Body of pancreas (tissue), 4 donors: Measurements from ENCODE around the gene ZRSR2. TPM values are rescaled to one million over a fixed set of nuclear protein-coding genes. Genes with fewer than 3 reads are reported as not detected.
A peak's percentile ranks its signal among the peaks of the same experiment; 100 is the strongest.

ENCODE experiments used
- ATAC-seq: fragments of 150-250 bp; one replicate; pipeline ENCODE4 v1.9.1; 2016
- DNase-seq, 4 donors: peaks; one replicate each; pipeline ENCODE4 v3.0.0-alpha.2; 2019
- H3K27ac ChIP-seq, 4 donors: fragments of 200-600 bp; sonication (generic); 1 replicate in 3 of 4; 2 replicates in 1 of 4; pipeline versions ENCODE4 v1.5.1 to v1.6.1; 2016 to 2019; ENCODE audit warnings: mild to moderate bottlenecking in 1 of 4, mixed read lengths in 1 of 4, moderate library complexity in 1 of 4
- H3K27me3 ChIP-seq, 2 donors: fragments of 200-600 bp; sonication (generic); one replicate each; pipeline ENCODE4 v1.6.0; 2016; ENCODE audit warnings: mild to moderate bottlenecking in 1 of 2
- H3K36me3 ChIP-seq, 2 donors: fragments of 200-600 bp; sonication (generic); replicated peaks in 1 of 2; 2 replicates each; pipeline ENCODE4 v1.5.1; 2016; ENCODE audit warnings: low read depth in 2 of 2; ENCODE audit not compliant: insufficient read depth in 1 of 2
- H3K4me1 ChIP-seq: fragments of 200-600 bp; sonication (generic); one replicate; pipeline ENCODE4 v1.6.0; 2016
- H3K4me3 ChIP-seq, 2 donors: fragments of 200-600 bp; sonication (generic); 1 replicate in 1 of 2; 2 replicates in 1 of 2; pipeline ENCODE4 v1.5.1; 2016 to 2019
- H3K9me3 ChIP-seq, 3 donors: fragments of 200-600 bp; sonication (generic); 1 replicate in 2 of 3; 2 replicates in 1 of 3; pipeline ENCODE4 v1.5.1; 2016
- CTCF ChIP-seq, 7 experiments: fragments of 450-650 bp in 4 of 7; fragments of 200-600 bp in 3 of 7; sonication (generic) in 3 of 7; IDR thresholded peaks; one replicate each; pipeline ENCODE4 v1.5.1; 2016 to 2019; ENCODE audit warnings: antibody characterized with exemption in 7 of 7
- POLR2A ChIP-seq, 3 donors: fragments of 450-650 bp; IDR thresholded peaks; one replicate each; pipeline ENCODE4 v1.6.1; 2016; ENCODE audit warnings: antibody characterized with exemption in 3 of 3, mild to moderate bottlenecking in 2 of 3
- WGBS, 2 donors: methylation state at CpG; one replicate each; pipeline ENCODE4 v1.1.5; 2017; 5-methylcytosine and 5-hydroxymethylcytosine counted together
- intact Hi-C: fragments of 100-400 bp; cut with DNase I; formaldehyde crosslinking; loops from one replicate; pipeline ENCODE4 v1.15.1; 2023
- total RNA-seq, 2 donors: library from RNA; depleted of rRNA; stranded (reverse); fragments of >200 nt; gene quantifications; one replicate each; pipeline ENCODE4 v1.1.0, GENCODE V29; 2016

ZRSR2 gene
- total RNA-seq, 2 donors from 2014 or later = 5.7 to 9.2 TPM

- Histone ChIP-seq H3K4me1 (no peaks in the 10 kb centered on the region), H3K27me3 (no peaks in the 10 kb centered on the region), H3K4me3 (no peak overlapping the region), H3K9me3 (no peaks in the 10 kb centered on the region), H3K36me3 (no peaks in the 10 kb centered on the region), H3K27ac (no peak overlapping the region)
- ATAC-seq (no peak), DNase-seq (no peak)
- TF ChIP-seq CTCF (IDR thresholded peaks at IDR 0.05) (no peak), POLR2A (IDR thresholded peaks at IDR 0.05) (no peak)
- intact Hi-C loops = no loop called here
Measured at GRCh38 chrX:15843960-15844359, 53.7 kb downstream of the ZRSR2 start.

GRCh38 chrX:15848576-15848975 is 58.3 kb downstream of the ZRSR2 start:
- H3K27ac ChIP-seq = peak overlapping the region in 1 of 4 donors; percentile 28
- intact Hi-C loops = no loop called here
- 44 to 53% methylated on average over 1 of the region's 1 CpG for WGBS, 2 donors
- H3K4me1 ChIP-seq = no peaks in the 10 kb centered on the region
- ATAC-seq (no peak), DNase-seq (no peak)
- TF ChIP-seq POLR2A (IDR thresholded peaks at IDR 0.05) = no peak
- no peak for TF ChIP-seq CTCF (IDR thresholded peaks at IDR 0.05)
- no peaks in the 10 kb centered on the region for H3K27me3 ChIP-seq
- no peaks in the 10 kb centered on the region for H3K9me3 ChIP-seq
- H3K36me3 ChIP-seq = no peaks in the 10 kb centered on the region
- no peak overlapping the region for H3K4me3 ChIP-seq

- Histone ChIP-seq H3K36me3 (no peaks in the 10 kb centered on the region), H3K4me3 (no peak overlapping the region), H3K27me3 (no peaks in the 10 kb centered on the region), H3K27ac (no peak overlapping the region), H3K4me1 (no peaks in the 10 kb centered on the region), H3K9me3 (no peaks in the 10 kb centered on the region)
- TF ChIP-seq POLR2A (IDR thresholded peaks at IDR 0.05) (no peak), CTCF (IDR thresholded peaks at IDR 0.05) (peak in 1 of 7 experiments; percentile 15)
- no peak for ATAC-seq
- intact Hi-C loops = no loop called here
- no peak for DNase-seq
- 65 to 73% methylated on average over 5 of the region's 5 CpGs for WGBS, 2 donors
Measured at GRCh38 chrX:15849555-15849954, 59.3 kb downstream of the ZRSR2 start.

- no peaks in the 10 kb centered on the region for H3K27me3 ChIP-seq
- H3K27ac ChIP-seq = peak overlapping the region in 3 of 4 donors; percentile 81 to 92 (median 91)
- H3K4me3 ChIP-seq = peak overlapping the region in 1 of 2 donors; percentile 50
- no peaks in the 10 kb centered on the region for H3K9me3 ChIP-seq
- intact Hi-C loops = no loop called here
- 17 to 23% methylated on average over 14 of the region's 14 CpGs for WGBS, 2 donors
- no peaks in the 10 kb centered on the region for H3K4me1 ChIP-seq
- H3K36me3 ChIP-seq = no peaks in the 10 kb centered on the region
- no peak for ATAC-seq
- TF ChIP-seq CTCF (IDR thresholded peaks at IDR 0.05) = no peak
- TF ChIP-seq POLR2A (IDR thresholded peaks at IDR 0.05) = no peak
- no peak for DNase-seq
Measured at GRCh38 chrX:15853586-15854079, 63.3 kb downstream of the ZRSR2 start.

GRCh38 chrX:15854080-15854655 is 63.9 kb downstream of the ZRSR2 start:
- peak; percentile 41 to 66 (median 45) for DNase-seq
- Histone ChIP-seq H3K9me3 (no peaks in the 10 kb centered on the region), H3K4me1 (no peaks in the 10 kb centered on the region), H3K27ac (peak overlapping the region; percentile 57 to 92 (median 86)), H3K36me3 (no peaks in the 10 kb centered on the region), H3K4me3 (peak overlapping the region; percentile 42 to 50), H3K27me3 (no peaks in the 10 kb centered on the region)
- ATAC-seq = peak; percentile 11
- WGBS, 2 donors = 0 to 2% methylated on average over 6 to 16 of the region's 65 CpGs
- peak in 2 of 7 experiments; percentile 5 to 16 for TF ChIP-seq CTCF (IDR thresholded peaks at IDR 0.05)
- TF ChIP-seq POLR2A (IDR thresholded peaks at IDR 0.05) = no peak
- intact Hi-C loops = no loop called here
